Hematopoietic multipotent progenitor cell treated with erythropoietin and hydrocortisone succinate and interleukin-3 and kit ligand, for 15 days (in vitro differentiated cells): ENCODE measurements around the gene ADM5.
"Not testable (repeated sequence)": the region's sequence is repeated elsewhere in the genome, so short reads cannot be mapped to it uniquely, and the experiment has no call there.

ENCODE experiments used
- DNase-seq: peaks from one replicate; pipeline ENCODE4 v3.0.0-alpha.2; 2015; ENCODE audit warnings: low spot score

The ADM5 gene

DNA sequence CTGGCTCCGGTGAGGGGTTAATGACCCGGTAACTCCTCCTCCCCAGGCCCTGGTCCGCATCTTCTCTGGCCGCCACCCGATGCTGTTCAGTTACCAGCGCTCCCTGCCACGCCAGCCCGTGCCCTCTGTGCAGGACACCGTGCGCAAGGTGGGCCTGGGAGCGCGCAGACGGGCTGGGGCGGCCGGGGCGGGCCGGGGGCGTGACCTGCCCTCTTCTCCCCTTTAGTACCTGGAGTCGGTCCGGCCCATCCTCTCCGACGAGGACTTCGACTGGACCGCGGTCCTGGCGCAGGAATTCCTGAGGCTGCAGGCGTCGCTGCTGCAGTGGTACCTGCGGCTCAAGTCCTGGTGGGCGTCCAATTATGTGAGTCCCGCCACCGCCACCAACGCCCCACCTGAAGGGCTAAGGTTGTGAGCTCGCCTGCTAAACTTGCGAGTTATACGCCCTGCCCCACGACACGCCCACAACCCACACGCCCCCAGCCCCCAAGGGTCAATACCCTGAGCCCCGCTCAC, 11.9 kb downstream of the ADM5 start:
- DNase-seq, result no peak

DNA sequence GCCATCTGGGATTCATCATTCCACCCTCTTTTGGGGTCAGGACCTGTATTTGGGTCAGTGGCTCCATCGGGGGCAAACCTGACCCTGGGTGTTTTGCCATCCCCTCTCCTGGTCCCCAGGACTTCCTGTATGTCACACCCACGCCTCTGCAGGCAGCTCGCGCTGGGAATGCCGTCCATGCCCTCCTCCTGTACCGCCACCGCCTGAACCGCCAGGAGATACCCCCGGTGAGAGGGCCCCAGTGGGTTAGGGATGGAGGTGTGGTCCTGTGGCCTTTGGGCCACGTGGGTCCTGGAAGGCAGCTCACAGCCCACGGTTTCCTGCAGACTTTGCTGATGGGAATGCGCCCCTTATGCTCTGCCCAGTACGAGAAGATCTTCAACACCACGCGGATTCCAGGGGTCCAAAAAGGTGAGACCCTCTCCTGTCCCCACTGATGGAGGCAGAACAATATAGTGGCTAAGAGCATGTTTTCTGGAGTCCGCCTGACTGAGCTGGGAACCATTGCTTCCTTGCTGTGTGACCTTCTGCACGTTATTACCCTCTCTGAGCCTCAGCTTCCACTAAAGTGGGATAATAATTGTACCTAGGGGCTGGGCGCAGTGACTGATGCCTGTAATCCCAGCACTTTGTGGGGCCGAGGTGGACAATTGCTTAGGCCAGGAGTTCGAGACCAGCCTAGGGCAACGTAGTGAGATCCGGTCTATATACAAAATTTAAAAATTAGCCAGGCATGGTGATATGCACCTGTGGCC, 15.7 kb downstream of the ADM5 start:
- no peak for DNase-seq

DNA sequence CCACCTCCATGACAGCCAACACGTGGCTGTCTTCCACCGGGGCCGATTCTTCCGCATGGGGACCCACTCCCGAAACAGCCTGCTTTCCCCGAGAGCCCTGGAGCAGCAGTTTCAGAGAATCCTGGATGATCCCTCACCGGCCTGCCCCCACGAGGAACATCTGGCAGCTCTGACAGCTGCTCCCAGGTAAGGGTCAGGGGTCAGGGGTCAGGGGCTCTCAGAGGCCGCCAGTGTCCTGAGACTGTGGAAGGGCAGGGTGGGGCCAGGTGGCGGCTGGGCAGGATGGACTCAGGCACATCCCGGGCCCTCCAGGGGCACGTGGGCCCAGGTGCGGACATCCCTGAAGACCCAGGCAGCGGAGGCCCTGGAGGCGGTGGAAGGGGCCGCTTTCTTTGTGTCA, 16.5 kb downstream of the ADM5 start:
- no peak for DNase-seq

DNA sequence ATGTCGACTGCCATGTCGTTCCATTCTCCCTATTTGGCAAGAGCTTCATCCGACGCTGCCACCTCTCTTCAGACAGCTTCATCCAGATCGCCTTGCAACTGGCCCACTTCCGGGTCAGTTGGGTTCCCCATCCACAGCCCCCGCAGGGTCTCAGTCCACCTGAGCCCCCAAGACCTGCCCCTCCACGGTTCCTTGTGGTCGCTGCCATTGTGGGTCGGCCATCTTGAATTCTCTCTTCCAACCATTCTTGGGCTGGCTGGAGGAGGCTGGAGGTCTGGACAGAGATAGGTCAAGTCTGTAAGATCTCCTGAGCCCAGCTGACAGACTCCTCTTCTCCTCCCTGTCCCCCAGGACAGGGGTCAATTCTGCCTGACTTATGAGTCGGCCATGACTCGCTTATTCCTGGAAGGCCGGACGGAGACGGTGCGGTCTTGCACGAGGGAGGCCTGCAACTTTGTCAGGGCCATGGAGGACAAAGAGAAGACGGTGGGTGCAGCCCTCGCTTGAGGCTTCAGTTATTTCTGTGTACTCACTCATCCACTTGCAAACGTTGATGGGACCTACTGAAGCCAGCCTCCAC, 21.1 kb downstream of the ADM5 start:
- no peak for DNase-seq

DNA sequence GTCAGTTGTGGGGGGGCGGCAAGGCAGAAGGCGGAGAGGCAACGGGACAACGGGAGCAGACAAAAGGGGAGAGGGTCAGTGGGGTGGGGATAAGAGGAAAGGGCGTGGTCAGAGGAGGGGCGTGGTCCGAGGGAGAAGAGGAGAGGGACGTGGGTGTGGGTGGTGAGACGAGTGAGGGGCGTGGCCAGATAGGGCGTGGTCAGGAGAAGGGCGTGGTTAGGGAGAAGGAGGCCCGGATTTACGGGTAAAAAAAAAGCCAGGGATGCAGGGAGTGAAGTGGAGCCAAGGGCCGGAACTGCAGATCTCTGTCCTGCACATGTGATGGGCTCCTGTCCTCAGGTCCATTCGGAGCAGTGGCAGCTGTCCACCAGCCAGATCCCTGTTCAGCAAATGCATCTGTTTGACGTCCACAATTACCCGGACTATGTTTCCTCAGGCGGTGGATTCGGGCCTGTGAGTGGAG, 23.0 kb downstream of the ADM5 start:
- peak; percentile 28 for DNase-seq

DNA sequence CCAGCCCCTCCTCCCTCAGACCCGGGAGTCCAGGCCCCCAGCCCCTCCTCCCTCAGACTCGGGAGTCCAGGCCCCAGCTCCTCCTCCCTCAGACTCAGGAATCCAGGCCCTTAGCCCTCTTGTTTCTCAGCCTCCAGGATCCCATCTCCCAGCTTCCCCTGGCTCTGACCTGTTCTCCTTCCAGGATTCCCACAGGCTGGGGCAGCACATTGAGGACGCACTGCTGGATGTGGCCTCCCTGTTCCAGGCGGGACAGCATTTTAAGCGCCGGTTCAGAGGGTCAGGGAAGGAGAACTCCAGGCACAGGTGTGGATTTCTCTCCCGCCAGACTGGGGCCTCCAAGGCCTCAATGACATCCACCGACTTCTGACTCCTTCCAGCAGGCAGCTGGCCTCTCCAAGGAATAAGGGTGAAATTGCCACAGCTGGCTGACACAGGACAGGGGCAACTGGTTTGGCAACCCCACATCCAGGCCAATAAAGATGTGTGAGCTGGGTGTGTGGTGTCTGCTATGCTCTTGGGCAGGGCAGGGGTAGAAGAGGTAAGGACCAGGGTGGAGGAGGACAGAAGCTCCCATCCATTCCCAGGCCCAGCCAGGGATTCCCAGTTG, 23.9 kb downstream of the ADM5 start:
- DNase-seq, result no peak

DNA sequence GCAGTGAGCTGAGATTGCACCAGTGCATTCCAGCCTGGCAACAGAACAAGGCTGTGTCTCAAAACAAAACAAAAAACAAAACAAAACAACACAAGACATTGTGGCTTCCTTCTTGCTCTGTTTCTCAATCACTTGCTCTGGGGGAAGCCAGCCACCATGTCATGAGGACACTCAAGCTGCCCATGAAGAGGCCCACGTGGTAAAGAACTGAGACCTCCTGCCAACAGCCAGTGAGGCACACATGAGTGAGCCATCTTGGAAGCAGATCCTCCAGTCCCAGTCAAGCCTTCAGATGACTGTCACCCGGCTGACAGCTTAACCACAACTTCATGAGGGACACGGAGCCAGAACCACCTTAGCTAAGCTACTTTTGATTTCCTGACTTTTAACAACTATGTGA, 26.8 kb downstream of the ADM5 start:
- DNase-seq, result no peak

DNA sequence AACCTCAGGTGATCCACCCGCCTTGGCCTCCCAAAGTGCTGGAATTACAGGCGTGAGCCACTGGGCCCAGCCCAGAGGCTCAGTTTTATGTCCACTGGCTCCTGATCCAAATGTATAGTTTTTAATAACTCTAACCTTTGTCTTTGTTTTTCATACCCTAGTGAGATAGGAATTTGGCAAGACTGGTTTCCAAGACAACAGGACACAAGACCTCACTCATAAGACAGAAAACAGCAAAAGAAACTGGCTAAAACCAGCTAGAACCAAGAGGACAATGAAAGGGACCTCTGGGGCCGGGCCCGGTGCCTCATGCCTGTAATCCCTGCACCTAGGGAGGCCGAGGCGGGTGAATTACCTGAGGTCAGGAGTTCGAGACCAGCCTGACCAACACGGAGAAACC, 29.1 kb downstream of the ADM5 start:
- DNase-seq, result no peak

DNA sequence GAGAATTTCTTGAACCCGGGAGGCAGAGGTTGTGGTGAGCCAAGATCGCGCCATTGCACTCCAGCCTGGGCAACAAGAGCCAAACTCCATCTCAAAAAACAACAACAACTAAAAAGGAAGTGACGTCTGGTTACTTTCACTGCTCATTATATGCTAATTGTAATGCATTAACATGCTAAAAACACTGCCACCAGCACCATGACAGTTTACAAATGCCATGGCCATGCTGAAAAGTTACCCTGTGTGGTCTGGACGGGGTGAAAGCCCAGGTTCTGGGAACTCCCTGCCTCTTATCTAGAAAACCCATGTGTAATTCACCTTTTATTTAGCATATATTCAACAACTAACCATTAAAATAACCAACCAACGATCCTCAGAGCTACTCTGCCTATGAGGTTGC, 29.6 kb downstream of the ADM5 start:
- DNase-seq, result no peak

DNA sequence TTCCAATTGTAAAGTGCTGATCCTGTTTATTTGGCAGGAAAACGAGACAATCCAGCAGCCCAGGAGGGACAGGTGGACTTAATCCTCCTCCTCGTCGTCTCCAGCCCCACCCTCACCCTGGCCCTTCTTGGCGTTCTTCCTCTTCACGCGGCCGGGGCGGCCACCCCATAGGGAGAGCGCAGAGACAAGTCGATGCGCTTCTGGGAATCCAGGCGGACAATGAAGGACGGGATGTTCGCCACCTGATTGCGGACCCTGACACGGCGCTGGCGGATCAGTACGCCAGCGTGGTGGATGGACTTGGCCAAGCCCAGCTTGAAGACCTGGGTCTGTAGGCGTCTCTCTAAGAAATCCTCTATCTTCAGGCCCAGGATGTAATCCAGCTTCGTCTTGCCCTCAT, 30.0 kb downstream of the ADM5 start:
- DNase-seq, result not testable (repeated sequence)

DNA sequence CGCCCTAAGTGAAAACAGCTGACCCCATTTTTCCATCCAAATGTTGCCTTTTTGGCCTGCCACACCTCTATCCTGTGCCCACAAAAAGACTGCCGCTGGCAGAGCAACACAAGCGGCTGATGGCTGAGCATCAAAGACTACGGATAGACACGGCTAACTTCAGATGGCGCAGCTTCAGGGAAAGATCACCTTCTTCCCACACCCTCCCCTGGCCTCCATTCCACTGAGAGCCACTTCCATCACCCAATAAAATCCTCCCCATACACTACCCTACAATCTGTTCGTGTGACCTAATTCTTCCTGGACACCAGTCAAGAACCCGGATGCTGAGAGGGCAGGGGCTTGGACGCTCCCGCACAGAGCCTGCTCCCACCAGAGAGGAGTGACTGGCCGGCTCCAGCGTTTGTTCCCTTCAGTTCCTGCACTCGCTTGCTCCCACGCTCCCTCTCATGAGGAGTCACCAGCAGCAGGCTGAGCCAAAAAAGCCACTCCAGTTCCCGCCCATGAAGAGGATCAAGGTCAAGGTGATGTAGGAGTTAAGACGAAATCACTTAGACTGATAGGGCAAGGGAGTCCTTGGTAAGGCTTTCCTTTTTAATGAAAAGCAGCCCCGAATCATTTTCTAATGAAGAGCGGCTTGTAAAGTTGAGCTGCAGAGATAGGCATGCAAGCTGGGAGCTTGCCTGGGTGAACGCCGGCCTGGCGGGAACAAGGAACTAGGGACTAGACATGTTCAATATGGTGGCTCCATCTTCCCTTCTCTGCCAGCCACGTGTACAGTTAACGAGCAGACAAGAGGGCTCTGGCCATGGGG, 38.0 kb downstream of the ADM5 start:
- DNase-seq, result no peak

DNA sequence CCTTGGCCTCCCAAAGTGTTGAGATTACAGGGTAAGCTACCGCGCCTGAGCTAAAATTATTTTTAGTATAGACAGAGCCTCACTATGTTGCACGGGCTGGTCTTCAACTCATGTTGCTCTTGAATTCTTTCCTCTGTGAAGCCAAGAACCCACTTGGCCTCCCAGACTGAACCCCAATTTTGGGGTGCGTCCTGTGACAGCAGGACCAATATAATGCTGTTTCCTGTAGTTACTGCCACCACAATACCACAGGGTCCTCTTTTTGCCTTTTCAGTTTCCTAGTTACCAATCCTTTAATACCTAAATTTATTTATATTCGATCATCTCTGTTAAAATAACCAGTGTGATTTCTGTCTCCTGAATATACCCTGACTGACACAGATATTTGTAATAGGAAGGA, 40.8 kb downstream of the ADM5 start:
- no peak for DNase-seq

DNA sequence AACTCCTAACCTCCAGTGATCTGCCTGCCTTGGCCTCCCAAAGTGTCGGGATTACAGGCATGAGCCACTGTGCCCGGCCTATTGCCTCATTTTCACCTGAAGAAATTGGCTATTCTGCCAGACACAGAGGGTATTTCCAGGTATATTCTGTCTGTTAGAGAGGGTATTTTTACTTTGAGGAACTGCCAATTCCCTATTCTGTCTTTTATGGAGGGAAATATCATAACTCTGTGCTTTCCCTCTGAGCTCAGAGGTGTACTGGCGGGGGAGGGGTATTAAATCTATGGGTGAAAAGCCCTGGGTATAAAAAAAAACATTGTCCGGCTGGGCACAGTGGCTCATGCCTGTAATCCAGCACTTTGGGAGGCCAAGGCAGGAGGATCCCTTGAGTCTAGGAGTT, 48.9 kb downstream of the ADM5 start:
- DNase-seq, result no peak

DNA sequence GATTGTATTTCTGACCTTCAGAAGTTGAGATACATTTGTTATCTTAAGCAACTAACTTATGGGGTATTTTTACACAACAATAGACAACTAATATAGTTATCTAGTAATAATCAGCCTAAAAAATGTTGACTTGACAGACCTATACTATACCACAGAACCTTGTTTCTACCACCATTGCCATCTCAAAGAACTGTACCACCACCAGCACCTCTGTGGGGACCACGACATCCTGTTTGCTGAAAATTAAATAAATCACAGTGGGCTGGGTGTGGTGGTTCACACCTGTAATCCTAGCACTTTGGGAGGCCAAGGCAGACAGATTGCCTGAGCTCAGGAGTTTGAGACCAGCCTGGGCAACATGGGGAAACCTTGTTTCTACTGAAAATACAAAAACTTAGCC, 49.7 kb downstream of the ADM5 start:
- DNase-seq, result no peak

DNA sequence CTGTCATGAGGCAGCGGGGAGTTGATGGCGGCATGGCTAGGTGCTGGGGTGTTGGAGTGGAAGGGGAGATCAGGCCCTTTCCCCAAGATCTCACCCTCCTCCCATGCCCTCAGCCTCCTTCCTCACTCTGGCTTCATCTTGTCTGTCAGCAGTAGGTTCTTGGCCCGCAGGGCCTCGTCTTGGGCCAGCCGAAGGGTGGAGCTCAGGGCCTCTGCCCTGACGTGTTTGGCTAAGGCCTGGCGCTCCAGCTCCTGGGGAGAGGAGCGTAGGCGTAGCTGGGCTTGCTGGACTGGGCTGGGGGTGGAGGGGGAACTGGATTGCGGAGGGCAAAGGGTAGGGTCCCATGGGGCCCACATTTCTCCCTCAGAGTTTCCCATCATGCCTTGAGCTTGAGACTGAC, 50.5 kb downstream of the ADM5 start:
- no peak for DNase-seq
